NCI-H2227 treated with DMSO at 0.1 percent for 48 hours (cell line): ENCODE data around the gene OR4C3.
"Not testable (repeated sequence)": the region's sequence is repeated elsewhere in the genome, so short reads cannot be mapped to it uniquely, and the experiment has no call there.

Source experiments
- DNase-seq: peaks from one replicate; lab custom pipeline; 2025; lab: John Stamatoyannopoulos, UW

OR4C3 gene

DNA sequence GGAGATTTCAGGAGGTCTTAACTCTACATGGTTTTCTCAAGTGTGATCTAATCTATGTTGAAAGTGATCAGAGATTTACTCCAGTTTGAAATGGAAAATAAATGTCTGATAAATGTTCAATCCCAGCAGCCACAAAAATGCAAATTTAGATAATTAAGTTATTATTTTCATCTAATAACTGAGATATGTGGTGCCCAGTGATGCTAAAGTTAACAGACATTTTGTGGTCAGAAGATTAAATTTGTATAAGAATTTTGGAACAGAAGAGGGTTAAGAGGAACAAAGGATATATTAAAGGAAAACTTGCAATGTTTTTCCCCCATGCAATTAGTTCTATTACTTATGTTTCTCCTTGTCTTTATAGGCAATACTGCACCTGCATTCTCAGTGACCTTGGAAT is at the start of gene OR4C3:
TSS of gene OR4C3 (plus strand) at position 301 of the 400 bp plus-strand sequence. CDS start 102 bp downstream, outside the sequence.
- DNase-seq = not testable (repeated sequence)

DNA sequence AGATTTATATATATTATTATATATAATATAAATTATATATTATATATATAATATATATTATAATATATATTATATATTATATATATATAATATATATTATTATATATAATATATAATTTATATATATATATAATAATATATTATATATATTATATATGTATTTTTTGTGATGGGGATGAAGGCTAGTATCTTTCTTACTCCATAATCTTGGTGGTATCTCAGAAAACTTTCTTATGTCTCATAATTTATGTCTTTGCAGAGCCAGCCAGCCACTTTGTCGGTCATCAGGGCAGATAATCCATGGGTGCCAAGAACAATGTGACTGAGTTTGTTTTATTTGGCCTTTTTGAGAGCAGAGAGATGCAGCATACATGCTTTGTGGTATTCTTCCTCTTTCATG is 18.8 kb upstream of the OR4C3 start, which contains the start of gene OR4S1:
TSS of gene OR4S1 (plus strand) at position 301 of the 400 bp plus-strand sequence. CDS start at position 301, 0 bp downstream.
- no peak for DNase-seq

DNA sequence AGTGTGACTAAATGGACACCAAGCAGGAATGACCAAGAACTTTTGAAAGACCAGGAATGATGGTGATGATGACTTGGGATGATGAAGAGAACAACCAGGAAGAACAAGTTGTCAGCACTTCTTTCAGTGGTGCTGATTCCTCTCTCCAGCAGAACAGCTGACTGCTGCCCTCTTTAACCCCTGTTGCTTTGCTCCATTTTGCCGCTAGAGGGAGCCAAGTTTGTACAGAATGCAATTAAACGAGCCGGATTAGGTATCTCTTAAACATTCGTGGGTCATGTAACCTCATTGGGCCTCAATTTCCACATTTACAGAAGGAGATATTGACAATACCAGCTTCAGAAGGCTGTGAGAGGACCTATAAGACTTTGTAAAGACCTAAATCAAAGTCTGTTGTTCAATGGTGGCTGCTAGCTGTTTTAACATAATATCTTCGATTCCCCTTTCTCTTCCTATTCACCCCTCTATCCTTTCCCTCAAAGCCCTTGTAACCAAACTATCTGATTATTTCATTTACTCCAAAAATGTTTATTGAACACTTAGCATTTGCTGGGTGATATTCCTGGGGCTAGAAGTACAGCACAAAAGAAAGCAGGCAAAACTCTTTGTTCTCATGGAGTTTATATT is 16.8 kb upstream of the OR4C3 start:
- DNase-seq = no peak

DNA sequence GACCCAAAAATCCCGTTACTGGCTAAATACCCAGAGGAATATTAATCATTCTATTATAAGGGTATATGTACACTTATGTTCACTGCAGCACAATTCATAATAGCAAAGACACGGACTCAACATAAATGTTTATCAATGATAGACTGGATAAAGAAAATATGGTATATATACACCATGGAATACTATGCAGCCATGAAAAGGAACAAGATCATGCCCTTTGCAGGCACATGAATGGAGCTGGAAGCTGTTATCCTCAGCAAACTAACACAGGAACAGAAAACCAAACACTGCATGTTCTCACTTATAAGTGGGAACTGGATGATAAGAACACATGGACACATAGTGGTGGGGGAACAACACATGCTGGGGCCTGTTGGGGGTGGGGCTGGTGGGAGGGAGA is 11.1 kb upstream of the OR4C3 start:
- DNase-seq = not testable (repeated sequence)

DNA sequence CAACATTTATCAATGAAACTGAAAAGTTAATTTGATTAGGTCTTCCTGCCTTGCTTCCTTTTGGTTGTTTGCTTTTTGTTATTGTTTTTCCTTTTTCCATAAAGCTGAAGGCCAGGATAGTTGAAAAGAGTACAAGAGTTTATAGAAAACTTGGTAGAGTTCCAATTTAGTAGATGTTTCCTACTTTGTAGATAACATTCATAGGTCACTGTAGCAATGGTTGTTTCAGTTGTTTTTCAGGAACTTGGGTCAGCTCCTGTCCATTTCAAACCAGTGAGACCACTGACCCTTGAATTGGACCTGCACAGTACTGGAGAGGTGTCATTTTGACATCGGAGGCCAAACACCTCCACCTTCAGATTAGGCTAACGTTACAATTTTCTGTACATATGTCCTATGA is 4.9 kb upstream of the OR4C3 start:
- DNase-seq = not testable (repeated sequence)

DNA sequence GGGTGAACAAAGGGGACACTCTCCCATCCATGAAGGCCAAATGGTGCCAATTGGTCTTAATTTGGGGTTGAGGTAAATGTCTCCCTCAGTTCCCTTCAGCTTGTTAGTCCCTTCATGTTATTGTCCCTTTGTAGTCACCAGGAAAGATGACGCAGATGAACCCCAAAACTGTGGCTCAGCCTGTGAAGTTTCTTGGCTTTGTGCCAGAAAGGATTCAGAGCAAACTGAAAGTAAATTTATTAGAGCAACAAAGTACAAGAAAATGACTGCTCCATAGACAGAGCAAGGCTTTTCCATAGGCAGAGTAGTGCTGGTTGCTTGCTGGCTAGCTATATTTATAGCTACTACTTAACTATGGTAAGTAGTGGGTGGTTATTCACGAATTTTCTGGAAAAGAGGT is 16.7 kb downstream of the OR4C3 start:
- DNase-seq = no peak

DNA sequence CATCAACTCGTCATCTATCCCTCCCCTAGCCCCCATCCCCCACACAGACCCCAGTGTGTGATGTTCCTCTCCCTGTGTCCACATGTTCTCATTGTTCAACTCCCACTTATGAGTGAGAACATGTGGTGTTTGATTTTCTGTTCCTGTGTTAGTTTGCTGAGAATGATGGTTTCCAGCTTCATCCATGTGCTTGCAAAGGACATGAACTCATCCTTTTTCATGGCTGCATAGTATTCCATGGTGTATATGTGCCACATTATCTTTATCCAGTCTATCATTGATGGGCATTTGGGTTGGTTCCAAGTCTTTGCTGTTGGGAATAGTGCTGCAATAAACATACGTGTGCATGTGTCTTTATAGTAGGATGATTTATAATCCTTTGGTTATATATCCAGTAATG is 17.8 kb downstream of the OR4C3 start:
- not testable (repeated sequence) for DNase-seq

DNA sequence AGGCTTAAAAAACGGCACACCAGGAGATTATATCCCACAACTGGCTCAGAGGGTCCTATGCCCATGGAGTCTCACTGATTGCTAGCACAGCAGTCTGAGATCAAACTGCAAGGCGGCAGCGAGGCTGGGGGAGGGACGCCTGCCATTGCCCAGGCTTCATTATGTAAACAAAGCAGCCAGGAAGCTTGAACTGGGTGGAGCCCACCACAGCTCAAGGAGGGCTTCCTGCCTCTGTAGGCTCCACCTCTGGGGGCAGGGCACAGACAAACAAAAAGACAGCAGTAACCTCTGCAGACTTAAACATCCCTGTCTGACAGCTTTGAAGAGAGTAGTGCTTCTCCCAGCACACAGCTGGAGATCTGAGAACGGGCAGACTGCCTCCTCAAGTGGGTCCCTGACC is 21.6 kb downstream of the OR4C3 start:
- not testable (repeated sequence) for DNase-seq

DNA sequence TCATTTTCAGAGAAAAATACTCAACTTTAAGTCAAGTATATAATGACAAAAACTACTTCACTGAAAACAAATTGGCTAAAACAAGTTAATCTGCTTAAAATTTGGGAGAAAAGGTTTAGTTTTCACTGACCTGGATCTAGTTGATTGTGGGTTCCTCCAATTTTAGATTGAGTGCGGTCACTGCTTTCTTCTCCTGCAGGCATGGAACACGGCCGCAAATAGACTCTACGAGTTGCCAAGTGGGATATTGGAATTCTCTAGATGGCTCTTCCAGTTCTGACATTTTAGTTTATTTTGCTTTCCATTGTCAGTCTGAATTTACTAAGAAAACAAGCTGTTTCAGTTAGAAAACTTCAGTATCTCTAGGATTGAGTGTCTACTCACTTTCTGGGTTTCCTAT is 29.3 kb downstream of the OR4C3 start:
- DNase-seq = no peak

DNA sequence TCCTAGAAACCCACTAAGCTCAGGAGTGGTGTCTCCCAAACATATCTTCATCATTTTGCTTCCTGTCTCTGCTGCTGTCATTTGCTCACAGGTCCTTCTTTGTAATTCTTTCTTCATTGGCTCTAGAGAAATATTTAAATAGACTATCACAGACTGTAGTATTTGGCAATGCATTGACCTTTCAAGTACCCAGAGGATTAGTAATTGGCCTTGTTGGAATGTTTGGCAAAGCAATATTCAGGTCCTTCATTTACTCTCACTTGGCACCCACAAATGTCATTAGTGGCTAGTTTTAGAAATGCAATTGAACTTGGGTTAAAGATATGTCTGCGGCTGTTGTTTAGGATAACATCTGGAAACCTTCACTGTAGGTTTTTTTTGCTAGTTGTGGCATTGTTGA is 30.0 kb downstream of the OR4C3 start:
- no peak for DNase-seq

DNA sequence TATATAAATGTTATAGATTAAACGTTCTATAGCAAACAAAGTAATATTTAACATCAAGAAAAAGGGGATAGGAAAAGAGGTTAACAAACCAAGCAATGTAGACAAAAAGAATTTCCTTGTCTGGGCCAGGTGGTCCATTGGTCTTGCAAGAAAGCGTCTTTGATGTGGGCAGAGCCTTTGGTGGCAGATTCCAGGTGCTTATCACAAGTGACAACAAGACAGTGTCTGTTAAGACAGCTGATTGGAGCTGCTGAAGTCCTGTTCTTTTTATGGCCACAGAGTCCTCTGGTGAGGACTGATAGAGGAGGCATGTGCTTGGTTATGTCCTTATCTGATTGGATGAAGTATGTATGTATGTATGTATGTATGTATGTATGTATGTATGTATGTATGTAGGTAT is 36.6 kb downstream of the OR4C3 start:
- DNase-seq = not testable (repeated sequence)

DNA sequence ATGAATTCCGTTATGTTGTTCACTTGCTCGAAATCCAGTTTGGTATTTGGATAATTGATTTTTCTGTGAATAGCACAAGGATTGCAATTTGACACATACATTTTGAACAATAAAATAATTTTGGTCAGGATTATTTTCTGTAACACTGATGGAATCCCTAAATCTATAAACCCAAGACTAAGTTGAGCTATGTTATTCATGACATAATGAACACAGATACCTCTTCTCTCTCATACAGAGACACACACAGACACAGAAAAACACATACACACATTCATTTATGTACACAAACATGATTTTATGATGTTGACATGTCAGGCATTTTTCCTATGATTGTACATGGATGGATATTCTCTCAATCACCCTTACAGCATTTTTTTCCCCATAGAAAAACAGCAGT is 41.6 kb downstream of the OR4C3 start, which contains the start of gene OR4C5:
TSS of gene OR4C5 (minus strand) at position 101 of the 400 bp plus-strand sequence. CDS start at position 101, 0 bp downstream.
- no peak for DNase-seq
